Psoas muscle (tissue), 8 donors: Measurements from ENCODE around the gene PTTG1IP2. TPM values are rescaled to one million over a fixed set of nuclear protein-coding genes. Genes with fewer than 3 reads are reported as not detected.

ENCODE experiments used
- ATAC-seq, 4 donors: fragments of 200-7000 bp; cut with Tn5 transposase; one replicate each; pipeline ENCODE4 v1.9.1; 2020; ENCODE audit warnings: moderate library complexity in 3 of 4, mild to moderate bottlenecking in 2 of 4
- DNase-seq, 2 donors: peaks; one replicate each; pipeline ENCODE4 v3.0.0-alpha.2; 2020
- H3K27ac ChIP-seq: fragments of 200-600 bp; one replicate; pipeline ENCODE4 v1.8.0; 2022
- H3K27me3 ChIP-seq, 3 donors: fragments of 200-600 bp in 1 of 3; one replicate each; pipeline versions ENCODE4 v1.6.1 to v1.8.0; 2013 to 2022; ENCODE audit warnings: low read length in 2 of 3, mild to moderate bottlenecking in 2 of 3, moderate library complexity in 1 of 3; ENCODE audit not compliant: insufficient read depth in 3 of 3
- H3K36me3 ChIP-seq, 2 donors: fragments of 200-600 bp in 1 of 2; one replicate each; pipeline versions ENCODE4 v1.6.1 to v1.8.0; 2013 to 2022; ENCODE audit warnings: low read depth in 1 of 2, mild to moderate bottlenecking in 1 of 2, moderate library complexity in 1 of 2; ENCODE audit not compliant: insufficient read depth in 1 of 2
- H3K4me1 ChIP-seq: fragments of 200-600 bp; one replicate; pipeline ENCODE4 v1.8.0; 2022
- H3K4me3 ChIP-seq: fragments of 200-600 bp; one replicate; pipeline ENCODE4 v1.8.0; 2022; ENCODE audit warnings: mild to moderate bottlenecking
- H3K9me3 ChIP-seq: fragments of 200-600 bp; one replicate; pipeline ENCODE4 v1.8.0; 2022
- CTCF ChIP-seq: fragments of 200-600 bp; IDR thresholded peaks from one replicate; pipeline ENCODE4 v1.8.0; 2022; ENCODE audit warnings: antibody characterized with exemption
- WGBS, 3 donors: extraction: QIAGEN DNeasy Blood & Tissue Kit; methylation state at CpG; one replicate each; pipeline versions ENCODE4 v1.1.6 to v1.1.7; 2013; 5-methylcytosine and 5-hydroxymethylcytosine counted together
- intact Hi-C, 2 donors: fragments of 100-400 bp; cut with DNase I; formaldehyde crosslinking; loops; one replicate each; pipeline versions ENCODE4 v1.11.0 to v1.14.2; 2022
- polyA plus RNA-seq, 3 donors: library from polyadenylated mRNA; stranded (reverse); fragments of 200-250 nt; gene quantifications; one replicate each; pipeline ENCODE4 v1.2.3, GENCODE V29; 2013
- total RNA-seq, 4 donors: library from RNA; stranded (reverse); fragmentation: NEBNext Ultra II Directional in 2 of 4; extraction: Animal tissue kit (Norgen Biotek cat#: 25700) in 2 of 4; gene quantifications; one replicate each; pipeline versions ENCODE4 v1.2.1 to v1.2.4, GENCODE V29; 2021 to 2023
- donor health status: healthy with polysubstance abuse.
- donor health status: DM: no; HTN: no; CAD: no; lungs with moderate emphysema.
- donor health status: Bipolar disorder and iron deficiency.
- donor health status: healthy.
- donor health status: DM: yes; HTN: yes; CAD: no.
- donor health status: DM: no; HTN: no; CAD: no.
- donor health status: DM: no; HTN: no; CAD: no.
- donor health status: DM: yes; HTN: yes; CAD: no.

PTTG1IP2 gene
- total and polyA plus RNA-seq, 7 donors: not detected

- WGBS, 3 donors: 47 to 55% (median 49%) methylated on average over 4 of the region's 4 CpGs
These were observed 23.1 kb upstream of the PTTG1IP2 start for GRCh38 chr7:90446137-90446899.

GRCh38 chr7:90453259-90453891, 16.1 kb upstream of the PTTG1IP2 start:
- H3K4me1 ChIP-seq: no peaks in the 10 kb centered on the region
- H3K36me3 ChIP-seq: no peaks in the 10 kb centered on the region
- no peak overlapping the region for H3K27ac ChIP-seq
- intact Hi-C loops: loop anchor here in 1 of 2 donors (5.0 kb wide), 1 partner anchor 584 kb away; no protein-coding TSS in a partner anchor
- ATAC-seq (no peak), DNase-seq (no peak)
- TF ChIP-seq CTCF: no peak
- no peaks in the 10 kb centered on the region for H3K9me3 ChIP-seq
- H3K27me3 ChIP-seq: no peaks in the 10 kb centered on the region
- no peak overlapping the region for H3K4me3 ChIP-seq

More at GRCh38 chr7:90446137-90446899, 23.1 kb upstream of the PTTG1IP2 start:
- ATAC-seq: no peak
- no peak for TF ChIP-seq CTCF
- Histone ChIP-seq H3K4me3 (no peak overlapping the region), H3K4me1 (no peaks in the 10 kb centered on the region), H3K27ac (no peak overlapping the region), H3K27me3 (no peaks in the 10 kb centered on the region), H3K36me3 (no peaks in the 10 kb centered on the region), H3K9me3 (no peaks in the 10 kb centered on the region)
- DNase-seq: no peak
- intact Hi-C loops: no loop called here

GRCh38 chr7:90453931-90454330, 15.5 kb upstream of the PTTG1IP2 start:
- no peaks in the 10 kb centered on the region for H3K27me3 ChIP-seq
- 88 to 93% (median 93%) methylated on average over 1 of the region's 1 CpG for WGBS, 3 donors
- no peak for TF ChIP-seq CTCF
- no peak for DNase-seq
- no peak overlapping the region for H3K27ac ChIP-seq
- no peaks in the 10 kb centered on the region for H3K36me3 ChIP-seq
- intact Hi-C loops: loop anchor here (2.0 to 5.0 kb wide), 2 partner anchors 581 to 583 kb away; no protein-coding TSS in a partner anchor
- no peak overlapping the region for H3K4me3 ChIP-seq
- ATAC-seq: no peak
- no peaks in the 10 kb centered on the region for H3K4me1 ChIP-seq
- no peaks in the 10 kb centered on the region for H3K9me3 ChIP-seq

GRCh38 chr7:90455163-90456030, 14.0 kb upstream of the PTTG1IP2 start:
- Histone ChIP-seq H3K36me3 (no peaks in the 10 kb centered on the region), H3K27ac (no peak overlapping the region), H3K9me3 (no peaks in the 10 kb centered on the region), H3K27me3 (no peaks in the 10 kb centered on the region), H3K4me1 (no peaks in the 10 kb centered on the region), H3K4me3 (peak overlapping the region; percentile 44)
- 23 to 32% (median 31%) methylated on average over 6 of the region's 6 CpGs for WGBS, 3 donors
- intact Hi-C loops: loop anchor here (2.0 to 5.0 kb wide), 3 partner anchors 172 to 579 kb away; no protein-coding TSS in a partner anchor
- ATAC-seq (peak in 3 of 4 donors; percentile 49 to 83 (median 59)), DNase-seq (no peak)
- peak; percentile 76 for TF ChIP-seq CTCF
